Lung (tissue), 12 donors: ENCODE results near the gene FITM1. TPM values are rescaled to one million over a fixed set of nuclear protein-coding genes. Genes with fewer than 3 reads are reported as not detected.

ENCODE experiments used
- ATAC-seq: fragments of 200-7000 bp; cut with Tn5 transposase; one replicate; pipeline ENCODE4 v1.9.1; 2020; ENCODE audit warnings: moderate number of reproducible peaks; ENCODE audit not compliant: insufficient read depth, low FRiP score
- DNase-seq, 3 donors: peaks; one replicate each; pipeline ENCODE4 v3.0.0-alpha.2; 2013 to 2017
- H3K27ac ChIP-seq, 2 donors: one replicate each; pipeline ENCODE4 v1.5.1; 2013; ENCODE audit warnings: mild to moderate bottlenecking in 2 of 2, moderate library complexity in 2 of 2, control low read depth in 1 of 2, inconsistent platforms in 1 of 2, low read depth in 1 of 2, low read length in 1 of 2
- H3K27me3 ChIP-seq, 3 donors: one replicate each; pipeline ENCODE4 v1.5.1; 2013; ENCODE audit warnings: low read length in 2 of 3; ENCODE audit not compliant: control insufficient read depth in 3 of 3, insufficient read depth in 3 of 3
- H3K36me3 ChIP-seq, 4 donors: one replicate each; pipeline ENCODE4 v1.5.1; 2013; ENCODE audit warnings: low read length in 4 of 4, mild to moderate bottlenecking in 1 of 4, moderate library complexity in 1 of 4; ENCODE audit not compliant: control insufficient read depth in 4 of 4, insufficient read depth in 4 of 4
- H3K4me1 ChIP-seq, 5 donors: one replicate each; pipeline ENCODE4 v1.5.1; 2013; ENCODE audit warnings: low read length in 5 of 5, mild to moderate bottlenecking in 2 of 5, moderate library complexity in 1 of 5; ENCODE audit not compliant: control insufficient read depth in 5 of 5, insufficient read depth in 5 of 5
- H3K4me3 ChIP-seq: one replicate; pipeline ENCODE4 v1.5.1; 2013; ENCODE audit warnings: mild to moderate bottlenecking, control low read depth, moderate library complexity
- H3K9ac ChIP-seq, 2 donors: one replicate each; pipeline ENCODE4 v1.5.1; 2013; ENCODE audit warnings: low read length in 2 of 2, control low read depth in 1 of 2; ENCODE audit not compliant: insufficient read depth in 1 of 2
- H3K9me3 ChIP-seq, 4 donors: one replicate each; pipeline ENCODE4 v1.5.1; 2013; ENCODE audit warnings: low read length in 3 of 4, mild to moderate bottlenecking in 1 of 4, moderate library complexity in 1 of 4; ENCODE audit not compliant: control insufficient read depth in 4 of 4, insufficient read depth in 3 of 4
- WGBS, 2 donors: extraction: QIAGEN DNeasy Blood & Tissue Kit; methylation state at CpG; one replicate each; pipeline ENCODE4 v1.1.7; 2013; 5-methylcytosine and 5-hydroxymethylcytosine counted together
- polyA plus RNA-seq, 2 donors: library from polyadenylated mRNA; stranded (reverse); fragments of 200-250 nt; gene quantifications; one replicate each; pipeline ENCODE4 v1.2.1, GENCODE V29; 2013
- total RNA-seq, 2 donors: library from RNA; depleted of rRNA in 1 of 2; stranded (reverse); fragments of >200 nt in 1 of 2; gene quantifications; one replicate each; pipeline ENCODE4 v1.2.1, GENCODE V29; 2014 to 2021
- TF ChIP-seq, protein P1 (sequence below): IDR thresholded peaks from 2 replicates; pipeline ENCODE4 v1.5.1; 2012; ENCODE audit warnings: mild to moderate bottlenecking; ENCODE audit errors: control extremely low read depth, extremely low read depth
- donor health status: control.
- donor health status: control.
- donor health status: Bipolar disorder and iron deficiency.
- donor health status: healthy.
- donor health status: DM: yes; HTN: yes; CAD: no.

Gene FITM1
- total and polyA plus RNA-seq, 4 donors = 0.48 to 1.4 (median 0.88) TPM

DNA sequence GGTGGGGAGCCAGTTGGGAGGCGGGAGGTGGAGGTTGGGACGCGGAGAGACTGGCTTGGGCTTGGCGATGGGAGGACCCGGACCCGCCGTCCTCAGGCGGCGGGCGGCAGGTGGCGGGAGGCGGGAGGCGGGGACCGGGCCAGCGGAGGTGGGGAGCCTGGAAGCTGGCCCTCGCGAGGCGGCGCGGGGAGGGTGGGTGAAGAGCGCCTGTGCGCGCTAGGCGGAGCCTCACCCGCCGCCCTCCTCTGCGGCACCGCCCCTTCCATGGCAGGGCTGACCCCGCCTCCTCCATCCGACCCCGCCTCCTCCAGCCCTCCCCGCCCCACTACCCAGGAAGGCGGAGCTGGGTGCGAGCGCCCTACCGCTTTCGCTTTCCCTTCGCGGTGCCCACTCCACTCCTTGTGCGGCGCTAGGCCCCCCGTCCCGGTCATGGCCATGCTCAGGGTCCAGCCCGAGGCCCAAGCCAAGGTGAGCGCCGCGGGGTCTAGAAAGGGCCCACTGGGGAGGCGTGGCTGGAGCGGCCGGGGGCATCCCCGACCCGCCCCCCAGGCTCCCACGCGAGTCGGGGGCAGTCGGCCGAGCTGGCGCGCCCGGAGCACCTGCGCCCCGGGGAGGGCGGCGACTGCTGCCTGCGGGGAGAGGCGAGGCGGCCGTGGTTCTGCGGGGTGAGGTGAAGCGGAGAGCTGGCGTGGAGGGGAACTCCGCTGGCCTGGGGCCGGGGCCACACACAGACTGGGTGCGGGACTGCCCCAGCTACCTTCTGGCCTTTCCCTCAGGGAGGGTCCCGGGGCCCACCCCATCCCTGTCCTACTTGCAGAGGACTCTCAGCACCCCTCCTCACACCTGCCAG, 5.6 kb downstream of the FITM1 start, which contains the start of gene PSME1:
Gene PSME1 (plus strand): TSS at position 361 of the 850 bp plus-strand sequence. CDS start 69 bp downstream, at position 430.
- peaks cover 0 to 20% (median 12%) of the 10 kb centered on the region in 4 donors for H3K36me3 ChIP-seq
- DNase-seq (peak; percentile 91 to 95 (median 94)), ATAC-seq (peak; percentile 99)
- H3K27me3 ChIP-seq = no peaks in the 10 kb centered on the region
- 0 to 1% methylated on average over 30 to 75 of the region's 75 CpGs for WGBS, 2 donors
- peak within 1 kb of the TSS; percentile 80 to 93 for H3K27ac ChIP-seq
- no peaks in the 10 kb centered on the region for H3K9me3 ChIP-seq
- H3K4me1 ChIP-seq = peaks cover 0 to 24% (median 7%) of the 10 kb centered on the region in 5 donors
- H3K9ac ChIP-seq = peak within 1 kb of the TSS; percentile 37 to 81
- TF ChIP-seq, protein P1, sequence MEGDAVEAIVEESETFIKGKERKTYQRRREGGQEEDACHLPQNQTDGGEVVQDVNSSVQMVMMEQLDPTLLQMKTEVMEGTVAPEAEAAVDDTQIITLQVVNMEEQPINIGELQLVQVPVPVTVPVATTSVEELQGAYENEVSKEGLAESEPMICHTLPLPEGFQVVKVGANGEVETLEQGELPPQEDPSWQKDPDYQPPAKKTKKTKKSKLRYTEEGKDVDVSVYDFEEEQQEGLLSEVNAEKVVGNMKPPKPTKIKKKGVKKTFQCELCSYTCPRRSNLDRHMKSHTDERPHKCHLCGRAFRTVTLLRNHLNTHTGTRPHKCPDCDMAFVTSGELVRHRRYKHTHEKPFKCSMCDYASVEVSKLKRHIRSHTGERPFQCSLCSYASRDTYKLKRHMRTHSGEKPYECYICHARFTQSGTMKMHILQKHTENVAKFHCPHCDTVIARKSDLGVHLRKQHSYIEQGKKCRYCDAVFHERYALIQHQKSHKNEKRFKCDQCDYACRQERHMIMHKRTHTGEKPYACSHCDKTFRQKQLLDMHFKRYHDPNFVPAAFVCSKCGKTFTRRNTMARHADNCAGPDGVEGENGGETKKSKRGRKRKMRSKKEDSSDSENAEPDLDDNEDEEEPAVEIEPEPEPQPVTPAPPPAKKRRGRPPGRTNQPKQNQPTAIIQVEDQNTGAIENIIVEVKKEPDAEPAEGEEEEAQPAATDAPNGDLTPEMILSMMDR = no peak
- peak within 1 kb of the TSS; percentile 69 for H3K4me3 ChIP-seq

- Histone ChIP-seq H3K36me3 (peaks cover 0 to 20% (median 12%) of the 10 kb centered on the region in 4 donors), H3K9me3 (no peaks in the 10 kb centered on the region), H3K27me3 (no peaks in the 10 kb centered on the region), H3K27ac (peak overlapping the region; percentile 80 to 93), H3K4me1 (peaks cover 0 to 24% (median 7%) of the 10 kb centered on the region in 5 donors), H3K9ac (peak overlapping the region; percentile 37 to 81), H3K4me3 (peak overlapping the region; percentile 69)
- TF ChIP-seq, protein P1 = no peak
- DNase-seq (no peak), ATAC-seq (no peak)
- 30 to 43% methylated on average over 13 of the region's 13 CpGs for WGBS, 2 donors
Observed at GRCh38 chr14:24136684-24137528, 6.4 kb downstream of the FITM1 start.

DNA sequence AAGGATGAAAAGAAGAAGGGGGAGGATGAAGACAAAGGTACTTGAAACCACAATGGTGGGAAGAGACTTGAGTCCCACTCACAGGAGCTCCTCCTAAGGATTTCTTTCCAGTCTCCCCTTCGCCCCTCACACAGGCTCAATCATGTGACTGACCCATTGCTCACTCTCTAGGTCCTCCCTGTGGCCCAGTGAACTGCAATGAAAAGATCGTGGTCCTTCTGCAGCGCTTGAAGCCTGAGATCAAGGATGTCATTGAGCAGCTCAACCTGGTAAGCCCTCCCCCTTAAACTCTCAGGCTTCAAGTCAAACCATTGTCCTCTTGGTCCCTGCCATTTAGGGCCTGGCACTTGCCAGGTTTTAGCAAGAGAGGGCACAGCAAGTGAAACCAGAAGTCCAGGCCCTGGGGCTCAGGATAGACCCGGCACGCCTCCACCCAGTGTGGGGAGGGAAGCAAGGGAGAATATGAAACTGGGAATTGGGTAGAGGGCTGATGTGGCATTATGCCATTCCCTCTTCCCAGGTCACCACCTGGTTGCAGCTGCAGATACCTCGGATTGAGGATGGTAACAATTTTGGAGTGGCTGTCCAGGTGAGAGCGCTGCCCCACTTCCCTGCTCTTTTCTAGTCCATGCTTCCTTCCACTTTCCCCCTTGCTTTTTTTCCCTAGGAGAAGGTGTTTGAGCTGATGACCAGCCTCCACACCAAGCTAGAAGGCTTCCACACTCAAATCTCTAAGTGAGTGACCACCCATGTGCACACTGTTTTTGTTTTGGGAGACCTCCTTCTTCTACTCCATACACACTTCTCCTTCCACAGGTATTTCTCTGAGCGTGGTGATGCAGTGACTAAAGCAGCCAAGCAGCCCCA, 7.3 kb downstream of the FITM1 start:
- ATAC-seq = no peak

More for the DNA sequence above, 7.3 kb downstream of the FITM1 start:
- peak overlapping the region in 1 of 2 donors; percentile 23 for H3K9ac ChIP-seq
- H3K27ac ChIP-seq = peak overlapping the region in 1 of 2 donors; percentile 23
- peaks cover 0 to 20% (median 12%) of the 10 kb centered on the region in 4 donors for H3K36me3 ChIP-seq
- no peaks in the 10 kb centered on the region for H3K9me3 ChIP-seq
- WGBS, 2 donors = 87 to 94% methylated on average over 8 of the region's 8 CpGs
- no peaks in the 10 kb centered on the region for H3K27me3 ChIP-seq
- H3K4me3 ChIP-seq = no peak overlapping the region
- H3K4me1 ChIP-seq = peaks cover 0 to 29% (median 7%) of the 10 kb centered on the region in 5 donors
- no peak for DNase-seq
- TF ChIP-seq, protein P1 = no peak
